Measurements from ENCODE around the gene CHST7.

Gene CHST7

DNA sequence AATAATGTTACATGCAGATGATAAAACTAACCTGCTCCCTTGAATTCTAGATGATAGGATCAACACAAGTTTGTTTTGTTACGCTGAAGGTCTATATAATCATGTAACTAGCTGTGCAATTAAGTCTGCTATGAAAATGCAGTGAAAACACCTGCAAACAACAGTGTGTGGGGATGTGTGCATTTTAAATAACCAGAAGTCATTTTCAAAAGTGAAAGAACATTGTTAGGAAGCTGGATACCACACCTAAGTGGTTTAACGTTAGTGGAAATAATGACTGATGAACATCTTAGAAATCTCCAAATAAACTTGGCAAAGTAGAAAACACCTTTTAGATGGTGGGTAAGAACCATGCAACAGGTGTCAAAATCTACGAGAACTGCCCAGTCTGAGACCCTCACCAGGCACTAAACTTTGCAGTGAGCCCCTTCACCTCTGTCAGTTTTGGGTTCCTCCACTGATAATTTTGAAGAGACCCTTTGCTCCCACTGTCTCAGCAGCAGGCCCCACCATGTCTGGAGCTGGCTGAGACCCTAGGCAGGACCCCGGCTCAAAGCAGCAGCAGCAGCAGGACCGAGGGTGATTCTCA lies 36.6 kb downstream of the CHST7 start:
- no peak for DNase-seq

DNA sequence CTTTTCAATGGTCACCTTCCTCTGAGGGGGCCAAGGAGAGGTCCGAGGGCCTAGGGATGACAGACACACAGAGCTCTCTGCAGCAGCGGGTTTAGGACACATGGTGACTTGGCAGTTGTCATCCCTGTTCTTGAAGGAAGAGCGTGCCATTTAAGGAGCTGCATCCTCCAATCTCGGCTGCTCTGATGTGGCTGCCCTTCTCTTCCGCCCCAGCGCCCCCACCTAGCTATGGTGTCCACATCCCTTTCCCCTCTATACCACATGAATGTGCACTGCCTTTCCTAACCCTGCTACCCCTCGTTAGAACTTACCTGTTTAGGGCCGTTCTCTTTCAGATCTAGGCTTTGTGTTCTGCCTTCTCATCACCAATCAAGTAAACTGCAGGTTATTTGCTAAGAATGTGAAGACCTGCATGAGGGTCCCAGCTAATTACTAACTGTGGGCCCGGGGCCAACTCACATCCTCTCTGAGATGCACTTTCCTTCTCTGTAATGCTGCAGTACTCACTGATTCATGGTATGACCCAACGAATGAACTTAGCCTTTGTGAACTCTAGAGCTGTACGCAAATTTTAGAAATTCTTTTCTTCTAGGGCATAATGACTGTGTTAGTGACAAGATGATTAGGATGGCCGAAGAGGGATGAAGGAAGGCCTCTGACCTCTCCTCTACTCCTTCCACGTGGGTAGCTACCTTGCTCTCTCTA lies 38.2 kb downstream of the CHST7 start:
- DNase-seq = no peak

DNA sequence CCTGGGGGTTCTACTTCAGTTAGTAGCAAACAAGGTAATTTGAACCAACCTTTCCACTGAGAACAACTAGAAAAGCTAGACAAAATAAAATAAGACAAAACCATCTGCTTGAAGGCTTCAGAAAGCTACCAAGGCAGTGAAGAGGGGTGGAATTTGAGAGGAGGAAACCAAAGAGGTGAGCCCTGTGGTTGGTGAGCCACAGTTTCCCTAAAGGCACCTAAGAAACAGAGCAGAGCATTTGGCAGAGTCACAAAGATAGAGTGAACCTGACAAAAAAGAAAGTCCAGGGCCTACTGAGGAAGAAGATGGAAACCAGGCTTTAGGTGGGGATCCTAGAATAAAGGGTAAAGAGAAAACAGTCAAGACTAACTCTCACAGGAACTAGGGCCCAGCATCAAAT lies 44.3 kb downstream of the CHST7 start:
- DNase-seq = no peak

GRCh38 chrX:46618947-46619346 lies 45.4 kb downstream of the CHST7 start:
- DNase-seq = no peak

GRCh38 chrX:46620505-46620904 lies 46.9 kb downstream of the CHST7 start:
- DNase-seq = no peak

DNA sequence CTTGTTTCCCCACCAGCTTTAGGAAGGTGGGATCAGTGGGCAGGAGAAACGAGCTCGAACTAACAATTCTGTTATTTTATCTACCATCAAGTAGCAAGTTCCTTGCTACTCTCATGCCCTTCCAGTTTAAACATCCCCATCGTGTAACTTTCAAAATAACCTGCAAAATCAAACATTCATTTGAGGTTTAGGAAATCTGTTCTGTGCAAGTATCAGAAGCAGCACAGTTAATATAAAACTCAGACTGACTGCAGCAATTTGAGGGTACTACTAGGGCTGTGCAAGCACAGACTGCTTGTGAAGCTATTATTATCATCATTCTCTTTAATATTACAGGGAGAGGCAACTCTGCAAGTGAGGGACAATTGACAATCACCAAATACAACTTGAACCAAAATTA lies 48.0 kb downstream of the CHST7 start:
- DNase-seq = no peak

GRCh38 chrX:46624090-46624786 lies 50.7 kb downstream of the CHST7 start:
- DNase-seq = no peak

GRCh38 chrX:46626566-46626965 lies 53.0 kb downstream of the CHST7 start:
- DNase-seq = no peak

DNA sequence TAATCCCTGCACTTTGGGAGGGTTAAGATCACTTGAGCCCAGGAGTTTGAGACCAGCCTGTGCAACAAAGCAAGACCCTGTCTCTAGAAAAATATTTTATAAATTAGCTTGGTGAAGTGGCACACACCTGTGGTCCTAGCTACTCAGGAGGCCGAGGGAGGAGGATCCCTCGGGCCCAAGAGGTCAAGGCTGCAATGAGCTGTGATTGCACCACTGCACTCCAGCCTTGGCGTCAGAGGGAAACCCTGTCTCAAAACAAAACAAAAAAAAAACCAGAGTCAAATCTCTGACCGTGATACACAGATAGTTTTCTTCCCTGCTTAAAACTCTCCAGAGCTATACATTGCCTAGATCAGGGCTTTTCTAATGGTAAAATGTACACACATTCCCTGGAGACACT lies 53.5 kb downstream of the CHST7 start:
- no peak for DNase-seq

GRCh38 chrX:46627711-46628419 lies 54.3 kb downstream of the CHST7 start:
- DNase-seq = no peak

DNA sequence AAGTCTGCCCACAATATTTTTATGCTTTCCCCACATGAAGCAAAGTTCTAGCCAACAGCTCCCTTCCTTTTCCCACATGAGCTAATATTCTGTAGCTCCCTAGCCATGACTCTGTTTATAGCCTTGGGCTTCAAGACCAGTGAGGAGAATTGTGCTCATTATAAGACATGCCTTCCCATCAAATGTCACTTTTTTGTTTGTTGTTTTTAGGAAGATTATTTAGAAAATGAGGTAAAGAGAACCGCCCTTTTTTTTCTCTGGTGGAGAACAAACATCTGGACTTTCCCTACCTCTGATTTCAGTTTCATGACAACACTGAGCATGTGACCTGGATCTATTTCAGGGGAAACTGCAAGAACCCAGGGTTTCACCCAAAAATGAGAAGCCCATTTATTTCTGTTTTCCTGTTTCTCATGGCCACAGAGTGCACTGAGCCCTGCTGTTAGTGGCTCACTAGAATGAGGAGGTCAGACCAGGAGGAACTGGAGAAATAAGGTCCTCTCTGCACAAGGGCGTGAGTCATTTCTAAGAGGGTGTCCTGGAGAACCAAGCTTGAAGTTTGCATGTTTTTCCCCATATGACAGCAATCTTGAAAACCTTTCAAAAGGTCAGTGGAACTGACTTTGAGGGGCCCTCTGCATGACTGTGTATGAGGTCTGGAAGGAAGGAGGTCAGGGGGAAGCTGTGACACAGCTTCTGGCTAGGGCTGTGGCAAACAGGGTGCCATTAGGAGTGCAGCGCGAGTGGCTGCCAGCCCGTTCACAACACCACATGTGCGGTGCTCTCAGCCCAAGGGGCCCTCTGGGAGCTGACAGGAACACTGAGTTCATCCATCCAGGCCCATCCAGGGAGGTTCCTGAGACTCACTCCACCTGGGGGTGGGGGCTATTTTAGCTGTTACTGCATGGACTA lies 55.2 kb downstream of the CHST7 start:
- no peak for DNase-seq

DNA sequence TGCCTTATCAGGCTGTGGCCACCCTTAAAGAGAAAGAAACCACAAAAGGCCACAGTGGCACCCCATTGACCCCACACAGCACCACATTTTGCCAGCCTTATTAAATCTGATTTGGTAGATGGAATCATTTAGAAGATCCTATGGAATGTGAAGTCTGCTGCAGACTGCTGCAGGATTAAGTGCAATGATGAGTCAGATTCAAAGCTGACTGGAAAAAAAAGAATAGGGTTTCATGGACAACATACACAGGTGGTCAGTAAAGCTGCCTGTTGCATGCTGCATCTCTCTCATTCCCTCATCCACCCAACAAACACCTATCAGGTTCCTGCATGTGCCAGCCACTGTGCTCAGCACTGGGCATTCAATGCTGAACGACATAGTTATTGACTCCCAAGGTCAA lies 56.6 kb downstream of the CHST7 start:
- DNase-seq = no peak

- no peak for DNase-seq
Measured at GRCh38 chrX:46634577-46634976, 61.0 kb downstream of the CHST7 start.

- no peak for DNase-seq
Measured at GRCh38 chrX:46635186-46635585, 61.6 kb downstream of the CHST7 start.

GRCh38 chrX:46636223-46636622 lies 62.7 kb downstream of the CHST7 start:
- DNase-seq = no peak

- DNase-seq = no peak
Measured at GRCh38 chrX:46637938-46638337, 64.4 kb downstream of the CHST7 start.

DNA sequence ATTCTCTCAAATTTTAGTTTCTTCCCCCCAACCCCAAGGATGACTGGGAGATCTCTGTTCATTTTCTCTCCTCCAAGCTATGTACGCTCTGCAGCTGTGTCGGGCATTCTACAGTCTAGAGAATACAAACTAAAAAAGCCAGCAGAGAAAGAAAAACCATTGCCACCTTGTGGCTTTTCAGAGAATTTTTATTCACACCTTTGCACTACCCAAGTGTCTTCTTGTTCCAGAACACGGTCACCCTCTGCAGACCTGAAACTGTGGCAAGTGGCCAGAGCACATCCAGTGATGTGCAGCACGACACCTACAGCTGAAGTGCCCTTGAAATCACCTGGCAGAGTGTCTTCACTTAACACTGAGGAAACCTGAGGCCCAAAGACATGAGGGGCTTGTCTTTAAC lies 68.6 kb downstream of the CHST7 start:
- no peak for DNase-seq

DNA sequence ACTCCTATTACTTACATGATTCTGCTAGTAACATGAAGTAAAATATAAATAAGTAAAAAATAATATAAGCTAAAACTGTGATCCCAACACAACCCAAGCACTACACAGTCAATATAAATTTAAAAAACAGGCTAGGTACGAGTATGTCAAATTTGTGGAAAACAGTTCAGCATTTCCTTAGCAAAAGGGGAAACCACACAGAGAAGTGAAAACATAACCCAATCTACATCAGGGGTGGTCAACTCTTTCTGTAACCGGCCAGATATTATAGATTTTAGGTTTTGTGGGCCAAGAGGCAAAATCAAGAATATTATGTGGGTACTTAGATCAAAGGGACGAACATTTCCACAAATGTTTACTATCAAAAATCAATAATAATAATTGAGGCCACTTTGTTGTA lies 70.1 kb downstream of the CHST7 start:
- DNase-seq = no peak

- DNase-seq = no peak
Measured at GRCh38 chrX:46645614-46646013, 72.0 kb downstream of the CHST7 start.

DNA sequence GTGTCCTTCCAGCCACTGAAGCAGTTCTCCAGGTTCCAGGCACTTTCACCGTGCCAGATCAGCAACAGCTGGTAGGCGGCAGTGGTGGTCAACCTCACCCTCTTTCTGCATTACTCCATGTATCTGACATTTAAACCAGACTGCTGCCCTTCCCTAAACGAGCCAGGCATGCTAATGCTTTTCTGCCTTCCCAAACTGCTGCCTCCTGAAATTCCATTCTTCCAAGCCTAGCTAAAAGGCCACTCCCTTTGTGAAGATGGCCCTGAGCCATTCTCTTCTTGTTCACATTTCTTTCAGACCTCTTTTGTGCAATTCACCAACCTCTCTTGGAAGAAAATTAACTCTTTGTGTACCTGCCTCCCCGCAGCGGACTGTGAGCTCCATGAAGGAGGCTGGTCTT lies 73.7 kb downstream of the CHST7 start:
- no peak for DNase-seq

Measured in activated gamma-delta T cell (primary cell).